MV-4-11 (cell line): ENCODE results near the gene NBPF6.
"Not testable (repeated sequence)": the region's sequence is repeated elsewhere in the genome, so short reads cannot be mapped to it uniquely, and the experiment has no call there.

ENCODE experiments used
- DNase-seq: peaks from one replicate; lab custom pipeline; 2025; lab: John Stamatoyannopoulos, UW

NBPF6 gene

DNA sequence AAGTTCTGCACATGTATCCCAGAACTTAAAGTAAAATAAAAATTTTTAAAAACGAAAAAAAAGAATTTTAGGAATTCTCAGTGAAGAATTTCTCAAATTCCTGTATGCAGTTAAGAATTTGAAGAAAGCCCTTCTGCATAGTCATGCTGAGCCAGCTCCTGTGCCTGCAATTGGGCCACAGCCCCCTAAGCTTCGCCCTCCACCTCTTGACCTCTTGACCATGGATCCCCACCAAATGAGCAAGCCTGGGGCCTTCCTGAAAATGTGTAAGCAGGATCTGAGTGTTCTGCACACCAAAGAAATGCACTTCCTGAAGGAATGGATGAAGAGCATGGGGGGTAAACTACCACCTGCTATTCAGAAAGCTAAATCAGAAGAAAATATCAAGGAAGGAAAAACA lies 52.0 kb downstream of the NBPF6 start:
- DNase-seq, result no peak

DNA sequence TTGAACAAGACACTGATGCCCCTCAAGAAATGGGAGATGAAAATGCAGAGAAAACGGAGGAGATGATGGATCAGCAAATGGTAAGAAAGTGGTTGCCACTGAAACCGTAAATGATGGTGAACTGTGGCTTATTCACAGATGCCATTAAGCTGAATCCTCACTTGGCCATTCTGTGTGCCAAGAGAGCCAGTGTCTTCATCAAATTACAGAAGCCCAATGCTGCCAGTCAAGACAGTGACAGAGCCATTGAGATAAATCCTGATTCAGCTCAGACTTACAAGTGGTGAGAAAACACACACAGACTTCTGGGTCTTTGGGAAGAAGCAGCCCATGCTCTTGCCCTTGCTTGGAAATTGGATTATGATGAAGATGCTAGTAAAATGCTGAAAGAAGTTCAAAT lies 52.5 kb downstream of the NBPF6 start:
- DNase-seq, result no peak

DNA sequence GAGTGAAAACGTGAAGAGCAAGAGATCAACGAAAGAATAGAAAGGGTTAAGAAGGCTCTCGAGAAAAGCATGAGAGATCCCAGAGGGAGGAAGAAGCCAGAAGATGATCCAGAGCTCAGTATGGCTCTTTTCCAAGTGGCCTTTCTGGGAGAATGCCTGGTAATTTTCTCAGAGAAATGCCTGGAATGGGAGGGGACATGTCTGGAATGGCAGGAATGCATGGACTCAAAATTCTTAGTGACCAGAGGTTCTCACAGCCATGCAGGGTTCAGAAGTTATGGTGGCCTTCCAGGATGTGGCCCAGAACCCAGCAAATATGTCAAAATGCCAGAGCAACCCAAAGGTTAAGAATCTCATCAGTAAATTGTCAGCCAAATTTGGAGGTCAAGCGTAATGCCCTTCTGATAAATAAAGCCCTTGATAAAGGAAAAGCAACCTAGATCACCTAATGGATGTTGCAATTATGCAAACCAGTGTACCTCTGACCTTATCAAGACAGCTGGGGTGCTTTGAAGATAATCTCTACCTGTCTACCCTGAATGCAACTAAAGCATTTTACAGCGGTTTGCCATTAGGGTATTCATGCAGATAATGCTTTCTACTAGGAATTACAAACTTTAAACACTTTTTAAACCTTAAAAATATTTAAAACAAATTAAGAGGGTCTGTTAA lies 53.1 kb downstream of the NBPF6 start:
- DNase-seq, result no peak

GRCh38 chr1:108504447-108504846 lies 54.3 kb downstream of the NBPF6 start:
- no peak for DNase-seq

DNA sequence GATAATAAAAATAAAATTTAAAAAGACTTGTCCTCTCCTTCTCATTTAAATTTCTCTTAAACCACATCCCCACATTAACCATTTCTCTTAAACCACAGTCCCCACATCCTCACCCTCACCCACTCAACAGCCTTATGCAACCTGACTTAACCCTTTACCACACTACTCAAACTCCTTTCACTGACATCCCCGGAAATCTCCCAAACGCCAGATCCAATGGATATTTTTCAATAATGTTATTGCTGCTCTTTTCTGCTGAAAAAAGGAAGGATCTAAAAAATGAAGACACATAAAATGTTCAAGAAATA lies 55.6 kb downstream of the NBPF6 start:
- peak; percentile 74 for DNase-seq

DNA sequence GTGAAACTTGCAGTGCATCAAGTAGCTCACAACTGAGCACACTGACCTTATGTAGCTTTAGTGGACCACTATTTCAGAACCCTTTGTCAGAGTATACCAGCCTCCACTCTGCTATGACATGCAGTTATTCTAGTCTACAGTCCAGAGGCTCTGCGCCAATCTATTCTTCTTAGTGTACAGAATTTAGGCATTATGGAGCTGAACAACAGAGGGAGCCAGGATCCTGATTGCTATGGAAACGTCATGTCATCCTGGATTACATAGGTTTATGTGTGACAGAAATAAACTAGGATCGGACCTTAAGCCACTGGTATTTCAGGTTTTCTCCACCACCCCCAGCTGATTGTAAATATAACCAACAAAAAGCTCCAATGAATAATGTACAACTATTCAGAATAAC lies 61.6 kb downstream of the NBPF6 start:
- DNase-seq, result no peak

DNA sequence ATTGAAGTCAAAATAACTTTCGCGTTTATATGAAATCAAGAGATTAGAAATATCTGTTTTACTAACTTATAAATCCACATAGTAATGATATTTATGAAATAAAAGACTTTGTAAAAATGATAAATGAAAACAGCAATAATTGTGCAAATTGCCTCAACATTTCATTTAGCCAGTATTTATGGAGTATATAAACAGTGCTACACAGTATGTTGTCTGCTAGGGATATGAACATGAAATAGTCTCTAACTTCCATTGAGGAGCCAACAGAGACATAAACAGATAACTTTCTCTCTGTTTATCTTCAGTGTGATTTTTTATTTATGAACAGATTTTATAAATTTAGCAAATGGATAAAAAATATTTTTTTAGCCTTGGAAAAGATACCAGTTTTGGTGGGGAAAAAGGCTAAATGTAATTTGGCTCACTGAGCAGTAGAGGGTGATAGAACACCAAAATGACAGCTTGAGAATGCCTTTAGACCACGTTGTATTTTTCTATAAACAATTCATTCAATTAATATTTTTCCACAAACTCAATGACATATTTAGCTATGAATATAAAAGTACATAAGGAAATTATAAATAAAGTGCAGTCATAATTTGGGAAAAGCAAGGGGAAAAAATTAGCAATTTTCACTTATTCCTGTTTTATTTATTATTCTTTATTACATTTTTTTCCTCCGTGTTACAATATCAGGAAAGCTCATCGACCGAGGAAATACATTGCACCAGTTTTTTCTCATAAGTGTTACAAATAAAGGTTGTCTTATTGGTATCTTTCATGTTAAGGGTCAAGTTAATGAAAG lies 62.3 kb downstream of the NBPF6 start:
- peak; percentile 34 for DNase-seq

DNA sequence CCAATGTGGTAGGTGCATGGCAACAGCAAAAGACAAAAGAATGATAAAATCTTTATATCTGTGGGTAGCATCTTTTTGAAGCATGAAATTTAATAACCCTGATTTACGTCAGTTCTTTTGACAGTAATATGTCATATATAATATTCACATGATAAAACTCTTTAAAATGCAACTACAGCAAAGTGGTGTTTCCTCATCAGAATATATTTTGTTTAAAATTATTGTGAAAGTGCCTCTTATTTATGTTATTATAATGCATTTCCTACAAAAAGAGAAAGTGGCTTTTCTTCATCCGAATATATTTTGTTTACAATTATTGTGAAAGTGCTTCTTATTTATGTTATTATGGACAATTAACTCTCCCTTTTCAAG lies 62.9 kb downstream of the NBPF6 start:
- no peak for DNase-seq

DNA sequence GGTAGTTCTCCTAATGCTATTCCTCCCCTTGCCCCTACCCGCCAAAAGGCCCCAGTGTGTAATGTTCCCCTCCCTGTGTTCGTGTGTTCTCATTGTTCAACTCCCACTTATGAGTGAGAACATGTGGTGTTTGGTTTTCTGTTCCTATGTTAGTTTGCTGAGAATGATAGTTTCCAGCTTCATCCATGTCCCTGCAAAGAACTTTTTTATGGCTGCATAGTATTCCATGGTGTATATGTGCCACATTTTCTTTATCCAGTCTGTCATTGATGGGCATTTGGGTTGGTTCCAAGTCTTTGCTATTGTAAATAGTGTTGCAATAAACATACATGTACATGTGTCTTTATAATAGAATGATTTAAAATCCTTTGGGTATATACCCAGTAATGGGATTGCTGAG lies 63.8 kb downstream of the NBPF6 start:
- DNase-seq, result not testable (repeated sequence)

DNA sequence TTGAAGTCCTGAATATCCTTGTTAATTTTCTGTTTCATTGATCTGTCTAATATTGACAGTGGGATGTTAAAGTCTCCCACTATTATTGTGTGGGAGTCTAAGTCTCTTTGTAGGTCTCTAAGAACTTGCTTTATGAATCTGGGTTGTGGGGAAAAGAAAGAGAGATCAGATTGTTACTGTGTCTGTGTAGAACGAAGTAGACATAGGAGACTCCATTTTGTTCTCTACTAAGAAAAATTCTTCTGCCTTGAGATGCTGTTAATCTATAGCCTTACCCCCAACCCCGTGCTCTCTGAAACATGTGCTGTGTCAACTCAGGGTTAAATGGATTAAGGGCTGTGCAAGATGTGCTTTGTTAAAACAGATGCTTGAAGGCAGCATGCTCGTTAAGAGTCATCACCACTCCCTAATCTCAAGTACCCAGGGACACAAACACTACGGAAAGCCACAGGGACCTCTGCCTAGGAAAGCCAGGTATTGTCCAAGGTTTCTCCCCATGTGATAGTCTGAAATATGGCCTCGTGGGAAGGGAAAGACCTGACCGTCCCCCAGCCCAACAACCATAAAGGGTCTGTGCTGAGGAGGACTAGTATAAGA lies 67.3 kb downstream of the NBPF6 start:
- DNase-seq, result not testable (repeated sequence)
